Measurements from ENCODE around the gene CD79B. TPM values are rescaled to one million over a fixed set of nuclear protein-coding genes. Genes with fewer than 3 reads are reported as not detected.

CD79B gene
- polyA plus RNA-seq (2013, experiment 1 of 2), result 0.87 TPM
- polyA plus RNA-seq (2013, experiment 2 of 2), result 0.94 TPM

DNA sequence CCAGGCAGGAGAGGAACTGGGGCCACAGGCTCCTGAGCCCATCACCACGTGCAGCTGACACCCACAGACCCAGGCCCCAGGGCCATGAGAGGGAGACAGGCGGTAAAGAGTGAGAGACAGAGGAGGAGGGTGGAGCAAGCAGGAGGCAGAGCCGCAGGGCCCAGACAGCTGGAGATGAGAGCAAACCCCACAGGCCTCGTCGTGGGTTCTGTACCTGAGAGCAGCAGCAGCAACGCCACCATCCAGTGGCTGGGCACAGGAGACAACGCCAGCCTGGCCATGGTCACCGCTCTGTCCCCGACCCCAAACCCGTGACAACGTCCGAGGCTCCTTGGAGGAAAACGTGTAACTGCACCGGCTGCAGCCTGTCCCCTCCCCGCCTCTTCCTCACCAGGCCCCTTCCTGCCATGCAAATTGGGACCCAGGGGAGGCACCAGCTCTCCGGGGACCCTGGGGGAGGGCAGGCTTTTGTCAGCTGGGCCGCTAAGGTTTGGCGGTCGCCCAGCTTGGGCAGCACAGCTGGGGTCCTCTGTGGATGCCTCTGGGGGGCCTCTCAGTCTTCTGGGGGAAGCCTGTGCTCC lies at the start of gene CD79B:
TSS of gene CD79B (minus strand) at position 351 of the 581 bp plus-strand sequence. CDS start at position 281, 70 bp downstream.
- no peak within 1 kb of the TSS for H3K27ac ChIP-seq (ENCODE audit: low read depth, low read length)
- no peak within 1 kb of the TSS for H2BK15ac ChIP-seq (replicated peaks; ENCODE audit: low read depth)
- no peak within 1 kb of the TSS for H4K8ac ChIP-seq (ENCODE audit: low read depth, low read length)
- no peaks in the 10 kb centered on the region for H3K4me1 ChIP-seq (ENCODE audit: control insufficient read depth, low read depth, low read length)
- H3K4me3 ChIP-seq (ENCODE audit: low read length), result no peak within 1 kb of the TSS
- H3K18ac ChIP-seq (ENCODE audit: low read length), result no peak within 1 kb of the TSS
- H2BK5ac ChIP-seq (ENCODE audit: low read length), result no peak within 1 kb of the TSS
- no peak within 1 kb of the TSS for H3K4ac ChIP-seq (ENCODE audit: low read depth, low read length)
- DNase-seq, result no peak
- no peaks in the 10 kb centered on the region for H3K36me3 ChIP-seq (ENCODE audit: control insufficient read depth, insufficient read depth, low read length)
- H3K9ac ChIP-seq (ENCODE audit: low read length), result no peak within 1 kb of the TSS
- no peak within 1 kb of the TSS for H2BK120ac ChIP-seq (ENCODE audit: low read depth, low read length)
- no peak within 1 kb of the TSS for H2AK5ac ChIP-seq (ENCODE audit: low read length)
- no peak within 1 kb of the TSS for H4K5ac ChIP-seq (ENCODE audit: low read length)
- H3K79me1 ChIP-seq (ENCODE audit: low read length), result no peaks in the 10 kb centered on the region
- H3K56ac ChIP-seq (ENCODE audit: low read length), result no peak within 1 kb of the TSS
- H3K27me3 ChIP-seq (ENCODE audit: insufficient read depth, low read length, poor library complexity), result no peaks in the 10 kb centered on the region
- no peak within 1 kb of the TSS for H3K4me2 ChIP-seq (ENCODE audit: low read length)
- no CpG with 5 or more reads among the region's 19 CpGs for WGBS (ENCODE audit: extremely low coverage, insufficient coverage, low lambda C conversion rate)
- H3K79me2 ChIP-seq (ENCODE audit: control insufficient read depth, insufficient read depth, low read length), result no peaks in the 10 kb centered on the region
- no peak within 1 kb of the TSS for H3K23ac ChIP-seq (ENCODE audit: low read length)

DNA sequence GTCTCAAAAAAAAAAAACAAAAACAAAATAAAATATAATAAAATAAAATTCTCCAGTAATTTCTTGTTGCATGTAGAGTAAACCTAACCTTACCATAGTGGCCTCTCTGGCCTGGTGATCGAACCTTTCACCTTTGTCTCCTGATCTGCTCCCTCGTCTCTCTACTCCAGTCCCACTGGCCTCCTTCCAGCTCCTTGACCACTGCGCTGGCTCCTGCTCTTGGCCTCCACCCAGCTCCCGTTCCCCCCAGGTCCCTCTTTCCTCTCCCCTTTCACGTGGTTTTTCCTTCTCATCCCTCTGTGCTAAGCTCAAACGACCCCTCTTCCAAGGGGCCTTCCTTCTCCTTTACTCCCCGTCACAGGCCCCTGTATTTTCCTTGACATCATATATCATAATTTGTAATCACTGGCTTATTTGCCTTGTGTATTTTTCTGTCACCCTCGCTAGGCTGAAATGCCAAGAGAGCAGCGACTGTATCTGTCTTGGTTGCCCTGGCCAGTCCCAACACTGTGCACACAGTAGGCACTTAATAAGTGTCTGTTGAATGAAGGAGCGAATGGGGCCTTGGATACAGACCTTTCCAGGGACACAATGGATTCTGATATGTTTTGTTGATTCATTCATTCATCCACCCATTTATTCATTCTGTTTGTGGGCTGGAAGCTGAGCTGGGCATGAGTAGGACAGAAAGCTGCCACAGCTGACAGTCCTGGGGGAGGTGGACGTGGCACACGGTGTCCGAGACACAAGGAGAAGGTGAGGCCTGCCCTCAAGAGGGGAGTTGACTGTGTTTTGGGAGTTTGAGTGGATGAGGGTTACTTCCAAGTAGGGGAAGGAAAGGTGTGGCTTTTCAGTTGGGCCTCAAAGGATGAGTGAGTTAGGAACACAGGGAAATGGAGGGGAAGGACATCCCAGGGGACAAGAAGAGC lies 46.4 kb upstream of the CD79B start:
- H2BK15ac ChIP-seq (replicated peaks; ENCODE audit: low read depth), result no peak overlapping the region
- H2BK5ac ChIP-seq (ENCODE audit: low read length), result no peak overlapping the region
- H3K23ac ChIP-seq (ENCODE audit: low read length), result no peak overlapping the region
- no peak for DNase-seq
- no peak overlapping the region for H2AK5ac ChIP-seq (ENCODE audit: low read length)
- no peaks in the 10 kb centered on the region for H3K79me1 ChIP-seq (ENCODE audit: low read length)
- no peak overlapping the region for H4K8ac ChIP-seq (ENCODE audit: low read depth, low read length)
- H3K79me2 ChIP-seq (ENCODE audit: control insufficient read depth, insufficient read depth, low read length), result no peaks in the 10 kb centered on the region
- no peak overlapping the region for H3K27ac ChIP-seq (ENCODE audit: low read depth, low read length)
- no peaks in the 10 kb centered on the region for H3K27me3 ChIP-seq (ENCODE audit: insufficient read depth, low read length, poor library complexity)
- H3K18ac ChIP-seq (ENCODE audit: low read length), result no peak overlapping the region
- no peak overlapping the region for H3K4ac ChIP-seq (ENCODE audit: low read depth, low read length)
- H3K9ac ChIP-seq (ENCODE audit: low read length), result no peak overlapping the region
- no CpG with 5 or more reads among the region's 13 CpGs for WGBS (ENCODE audit: extremely low coverage, insufficient coverage, low lambda C conversion rate)
- no peak overlapping the region for H3K4me2 ChIP-seq (ENCODE audit: low read length)
- H3K36me3 ChIP-seq (ENCODE audit: control insufficient read depth, insufficient read depth, low read length), result no peaks in the 10 kb centered on the region
- no peak overlapping the region for H2BK120ac ChIP-seq (ENCODE audit: low read depth, low read length)
- H4K5ac ChIP-seq (ENCODE audit: low read length), result no peak overlapping the region
- no peak overlapping the region for H3K4me3 ChIP-seq (ENCODE audit: low read length)
- H3K4me1 ChIP-seq (ENCODE audit: control insufficient read depth, low read depth, low read length), result no peaks in the 10 kb centered on the region
- no peak overlapping the region for H3K56ac ChIP-seq (ENCODE audit: low read length)

- Histone ChIP-seq H3K56ac (ENCODE audit: low read length) (no peak overlapping the region), H2BK15ac (replicated peaks; ENCODE audit: low read depth) (no peak overlapping the region), H2AK5ac (ENCODE audit: low read length) (no peak overlapping the region), H3K79me2 (ENCODE audit: control insufficient read depth, insufficient read depth, low read length) (no peaks in the 10 kb centered on the region), H3K4me1 (ENCODE audit: control insufficient read depth, low read depth, low read length) (no peaks in the 10 kb centered on the region), H3K36me3 (ENCODE audit: control insufficient read depth, insufficient read depth, low read length) (no peaks in the 10 kb centered on the region), H3K79me1 (ENCODE audit: low read length) (no peaks in the 10 kb centered on the region), H2BK5ac (ENCODE audit: low read length) (no peak overlapping the region), H4K5ac (ENCODE audit: low read length) (no peak overlapping the region), H2BK120ac (ENCODE audit: low read depth, low read length) (no peak overlapping the region), H3K4me2 (ENCODE audit: low read length) (no peak overlapping the region), H3K4me3 (ENCODE audit: low read length) (no peak overlapping the region), H3K27me3 (ENCODE audit: insufficient read depth, low read length, poor library complexity) (no peaks in the 10 kb centered on the region), H3K9ac (ENCODE audit: low read length) (no peak overlapping the region), H3K18ac (ENCODE audit: low read length) (no peak overlapping the region), H3K4ac (ENCODE audit: low read depth, low read length) (no peak overlapping the region), H3K27ac (ENCODE audit: low read depth, low read length) (no peak overlapping the region), H4K8ac (ENCODE audit: low read depth, low read length) (no peak overlapping the region), H3K23ac (ENCODE audit: low read length) (no peak overlapping the region)
- WGBS (ENCODE audit: extremely low coverage, insufficient coverage, low lambda C conversion rate), result no CpG with 5 or more reads among the region's 3 CpGs
- no peak for DNase-seq
Observed at GRCh38 chr17:63976702-63977101, 44.6 kb upstream of the CD79B start.

DNA sequence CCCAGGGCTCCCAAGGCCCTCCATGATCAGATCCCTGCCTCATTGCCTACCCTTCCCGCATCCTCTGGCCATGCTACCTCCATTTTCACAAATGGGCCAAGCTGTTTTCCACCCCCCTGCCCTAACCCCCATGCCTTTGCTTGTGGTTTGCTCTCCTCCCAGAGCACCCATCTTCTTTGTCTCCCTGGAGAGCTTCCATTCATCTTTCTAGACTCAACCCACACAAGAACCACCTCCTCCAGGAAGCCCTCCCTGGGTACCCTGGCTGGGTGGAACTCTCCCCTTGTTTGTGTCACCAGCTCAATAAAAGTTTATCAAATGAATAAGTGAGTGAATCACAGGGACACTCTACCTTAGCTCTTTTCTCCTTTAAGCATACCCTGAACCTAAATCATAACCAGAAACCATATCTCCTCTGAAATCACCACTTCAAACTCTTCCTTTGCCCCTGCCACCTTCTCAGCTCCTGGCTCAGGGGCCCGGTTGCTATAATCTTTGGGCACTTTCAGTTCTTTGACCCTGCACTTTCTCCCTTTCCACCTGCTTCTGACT lies 43.5 kb upstream of the CD79B start:
- no peak overlapping the region for H3K4me2 ChIP-seq (ENCODE audit: low read length)
- no peaks in the 10 kb centered on the region for H3K79me2 ChIP-seq (ENCODE audit: control insufficient read depth, insufficient read depth, low read length)
- no peaks in the 10 kb centered on the region for H3K4me1 ChIP-seq (ENCODE audit: control insufficient read depth, low read depth, low read length)
- no peak overlapping the region for H2BK120ac ChIP-seq (ENCODE audit: low read depth, low read length)
- H3K4me3 ChIP-seq (ENCODE audit: low read length), result no peak overlapping the region
- no peak overlapping the region for H3K9ac ChIP-seq (ENCODE audit: low read length)
- H2AK5ac ChIP-seq (ENCODE audit: low read length), result no peak overlapping the region
- no peak for DNase-seq
- WGBS (ENCODE audit: extremely low coverage, insufficient coverage, low lambda C conversion rate), result no CpG with 5 or more reads among the region's 2 CpGs
- no peak overlapping the region for H3K27ac ChIP-seq (ENCODE audit: low read depth, low read length)
- no peak overlapping the region for H2BK5ac ChIP-seq (ENCODE audit: low read length)
- no peak overlapping the region for H3K18ac ChIP-seq (ENCODE audit: low read length)
- no peak overlapping the region for H2BK15ac ChIP-seq (replicated peaks; ENCODE audit: low read depth)
- no peaks in the 10 kb centered on the region for H3K27me3 ChIP-seq (ENCODE audit: insufficient read depth, low read length, poor library complexity)
- H3K4ac ChIP-seq (ENCODE audit: low read depth, low read length), result no peak overlapping the region
- H3K23ac ChIP-seq (ENCODE audit: low read length), result no peak overlapping the region
- H3K79me1 ChIP-seq (ENCODE audit: low read length), result no peaks in the 10 kb centered on the region
- H4K5ac ChIP-seq (ENCODE audit: low read length), result no peak overlapping the region
- H4K8ac ChIP-seq (ENCODE audit: low read depth, low read length), result no peak overlapping the region
- no peaks in the 10 kb centered on the region for H3K36me3 ChIP-seq (ENCODE audit: control insufficient read depth, insufficient read depth, low read length)
- no peak overlapping the region for H3K56ac ChIP-seq (ENCODE audit: low read length)

DNA sequence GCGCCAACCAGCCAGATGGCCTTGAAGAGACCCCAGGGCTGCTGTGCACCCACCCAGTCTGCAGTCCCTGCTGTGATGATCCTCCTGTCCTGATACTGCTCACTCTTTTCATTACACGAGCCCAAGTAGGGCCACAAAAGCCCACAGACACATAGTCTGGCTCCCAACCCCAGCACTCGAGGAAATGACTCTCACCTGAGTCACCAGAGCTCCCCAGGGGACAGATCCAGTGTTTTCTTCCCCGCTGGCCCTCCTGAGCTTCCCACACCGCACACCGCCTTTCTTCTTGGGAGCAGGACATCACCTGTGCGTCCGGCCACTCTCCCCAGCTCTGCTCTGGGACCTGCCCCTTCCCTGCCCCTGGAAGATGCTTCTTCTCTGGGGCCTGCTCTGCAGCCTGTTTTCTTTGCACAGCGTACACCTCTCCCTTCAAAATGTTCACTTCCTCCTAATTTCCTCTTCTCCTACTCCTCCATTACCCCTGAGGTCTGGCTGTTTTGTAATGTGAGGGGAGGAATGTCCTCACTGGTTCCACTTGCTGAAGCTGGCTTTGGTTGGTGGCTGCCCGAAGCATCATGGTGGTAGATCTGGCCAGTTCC lies 42.6 kb upstream of the CD79B start:
- H3K27ac ChIP-seq (ENCODE audit: low read depth, low read length), result no peak overlapping the region

More for the DNA sequence above, 42.6 kb upstream of the CD79B start:
- H2AK5ac ChIP-seq (ENCODE audit: low read length), result no peak overlapping the region
- H3K4me1 ChIP-seq (ENCODE audit: control insufficient read depth, low read depth, low read length), result no peaks in the 10 kb centered on the region
- H3K79me1 ChIP-seq (ENCODE audit: low read length), result no peaks in the 10 kb centered on the region
- no peak overlapping the region for H4K5ac ChIP-seq (ENCODE audit: low read length)
- no peak overlapping the region for H4K8ac ChIP-seq (ENCODE audit: low read depth, low read length)
- H3K4me3 ChIP-seq (ENCODE audit: low read length), result no peak overlapping the region
- no peak overlapping the region for H2BK5ac ChIP-seq (ENCODE audit: low read length)
- peak; percentile 49 for DNase-seq
- H3K36me3 ChIP-seq (ENCODE audit: control insufficient read depth, insufficient read depth, low read length), result no peaks in the 10 kb centered on the region
- no CpG with 5 or more reads among the region's 10 CpGs for WGBS (ENCODE audit: extremely low coverage, insufficient coverage, low lambda C conversion rate)
- no peaks in the 10 kb centered on the region for H3K27me3 ChIP-seq (ENCODE audit: insufficient read depth, low read length, poor library complexity)
- no peak overlapping the region for H3K4me2 ChIP-seq (ENCODE audit: low read length)
- no peak overlapping the region for H3K56ac ChIP-seq (ENCODE audit: low read length)
- no peak overlapping the region for H2BK120ac ChIP-seq (ENCODE audit: low read depth, low read length)
- H2BK15ac ChIP-seq (replicated peaks; ENCODE audit: low read depth), result no peak overlapping the region
- H3K23ac ChIP-seq (ENCODE audit: low read length), result no peak overlapping the region
- H3K9ac ChIP-seq (ENCODE audit: low read length), result no peak overlapping the region
- H3K18ac ChIP-seq (ENCODE audit: low read length), result no peak overlapping the region
- no peaks in the 10 kb centered on the region for H3K79me2 ChIP-seq (ENCODE audit: control insufficient read depth, insufficient read depth, low read length)
- no peak overlapping the region for H3K4ac ChIP-seq (ENCODE audit: low read depth, low read length)
